PFSK-1 (cell line): ENCODE results near the gene USH1G.

Experiments used
- FOXP2 ChIP-seq: optimal IDR thresholded peaks from 2 replicates; pipeline ENCODE3; 2011; ENCODE audit warnings: borderline replicate concordance, control low read depth, inconsistent platforms; ENCODE audit not compliant: insufficient read depth; ENCODE audit errors: extremely low read length, extremely low read depth
- POLR2AphosphoS5 ChIP-seq: IDR thresholded peaks from 2 replicates; pipeline ENCODE4 v1.6.1; 2012; ENCODE audit warnings: low read depth, mild to moderate bottlenecking, control low read depth, low read length, moderate library complexity
- REST ChIP-seq, 2 experiments: IDR thresholded peaks; 2 replicates each; pipeline versions ENCODE4 v1.6.1 to v1.8.0; 2011 to 2012; ENCODE audit warnings: low read depth in 2 of 2, low read length in 2 of 2, control low read depth in 1 of 2, inconsistent platforms in 1 of 2, mild to moderate bottlenecking in 1 of 2, moderate library complexity in 1 of 2; ENCODE audit not compliant: insufficient read depth in 1 of 2
- SIN3A ChIP-seq: IDR thresholded peaks from 2 replicates; pipeline ENCODE4 v1.6.1; 2012; ENCODE audit warnings: mild to moderate bottlenecking, low read length, moderate library complexity, borderline replicate concordance; ENCODE audit not compliant: insufficient read depth
- TAF1 ChIP-seq: IDR thresholded peaks from 2 replicates; pipeline ENCODE4 v1.6.1; 2012; ENCODE audit warnings: low read length, control low read depth, borderline replicate concordance; ENCODE audit not compliant: insufficient read depth

Gene USH1G

DNA sequence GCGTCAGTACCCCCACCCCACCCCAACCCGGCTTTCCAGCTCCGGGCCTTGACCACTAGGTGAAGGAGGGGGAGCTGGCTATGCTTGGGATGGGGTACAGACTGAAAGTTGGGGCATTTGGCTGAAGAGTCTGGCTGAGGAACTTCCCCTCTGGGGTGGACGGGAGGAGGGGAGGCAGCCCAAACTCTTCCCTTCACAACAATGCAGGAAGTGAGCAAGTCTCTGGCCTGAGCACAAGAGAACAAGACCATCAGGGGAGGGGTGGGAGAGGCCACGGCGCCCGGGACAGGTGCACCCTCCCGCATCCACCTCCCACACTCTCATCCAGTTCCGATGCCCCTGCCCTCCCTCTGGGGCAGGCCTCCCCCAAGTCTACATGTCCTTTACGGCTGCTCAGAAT lies 5.6 kb downstream of the USH1G start:
- TF ChIP-seq FOXP2 (no peak), POLR2AphosphoS5 (no peak), TAF1 (no peak), REST (IDR thresholded peaks at IDR 0.05; ENCODE audit: insufficient read depth in 1 of 2, low read depth in 2 of 2, low read length in 2 of 2) (no peak), SIN3A (no peak)

GRCh38 chr17:74916851-74917199 lies 6.2 kb downstream of the USH1G start:
- TF ChIP-seq FOXP2 (no peak), SIN3A (no peak), POLR2AphosphoS5 (no peak), REST (IDR thresholded peaks at IDR 0.05; ENCODE audit: insufficient read depth in 1 of 2, low read depth in 2 of 2, low read length in 2 of 2) (no peak), TAF1 (no peak)

DNA sequence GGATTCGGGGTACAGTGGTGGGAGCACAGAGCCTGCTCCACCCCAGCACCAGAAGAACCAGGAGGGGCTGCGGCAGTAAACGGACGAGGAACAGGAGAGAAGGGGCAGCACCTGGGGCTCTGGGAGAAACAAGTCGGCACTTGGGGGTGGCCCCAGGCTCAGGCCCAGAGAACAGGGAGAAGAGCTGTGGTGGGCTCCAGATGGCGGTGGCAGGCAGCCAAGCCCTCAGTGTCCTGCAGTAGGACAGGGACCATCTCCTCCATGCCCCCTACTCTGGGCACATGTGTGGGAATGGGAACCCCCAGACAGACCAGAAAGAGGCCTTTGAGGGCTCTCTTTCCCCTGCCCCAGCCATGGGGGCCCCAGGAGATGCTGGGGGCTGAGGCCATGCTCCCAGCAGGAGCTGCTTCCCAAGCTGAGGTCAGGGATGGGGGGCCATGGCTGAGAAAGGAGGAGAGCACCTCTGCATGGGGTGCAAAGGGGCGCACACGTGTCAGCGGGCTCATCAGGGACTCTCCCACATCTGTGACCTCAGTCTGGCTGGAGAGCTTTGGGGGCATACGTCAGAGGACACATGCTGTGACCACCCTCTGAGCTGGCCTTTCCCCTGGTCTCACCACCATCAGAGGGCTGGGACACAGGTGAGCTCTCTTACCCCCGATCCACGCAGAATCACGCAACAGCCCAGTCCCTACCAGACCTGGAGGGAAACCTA lies 6.8 kb downstream of the USH1G start:
- no peak for TF ChIP-seq TAF1
- no peak for TF ChIP-seq SIN3A
- no peak for TF ChIP-seq POLR2AphosphoS5

- TF ChIP-seq FOXP2 (no peak), SIN3A (no peak), TAF1 (no peak), REST (IDR thresholded peaks at IDR 0.05; ENCODE audit: insufficient read depth in 1 of 2, low read depth in 2 of 2, low read length in 2 of 2) (no peak), POLR2AphosphoS5 (no peak)
Measured at GRCh38 chr17:74907012-74907411, 16.0 kb downstream of the USH1G start.

DNA sequence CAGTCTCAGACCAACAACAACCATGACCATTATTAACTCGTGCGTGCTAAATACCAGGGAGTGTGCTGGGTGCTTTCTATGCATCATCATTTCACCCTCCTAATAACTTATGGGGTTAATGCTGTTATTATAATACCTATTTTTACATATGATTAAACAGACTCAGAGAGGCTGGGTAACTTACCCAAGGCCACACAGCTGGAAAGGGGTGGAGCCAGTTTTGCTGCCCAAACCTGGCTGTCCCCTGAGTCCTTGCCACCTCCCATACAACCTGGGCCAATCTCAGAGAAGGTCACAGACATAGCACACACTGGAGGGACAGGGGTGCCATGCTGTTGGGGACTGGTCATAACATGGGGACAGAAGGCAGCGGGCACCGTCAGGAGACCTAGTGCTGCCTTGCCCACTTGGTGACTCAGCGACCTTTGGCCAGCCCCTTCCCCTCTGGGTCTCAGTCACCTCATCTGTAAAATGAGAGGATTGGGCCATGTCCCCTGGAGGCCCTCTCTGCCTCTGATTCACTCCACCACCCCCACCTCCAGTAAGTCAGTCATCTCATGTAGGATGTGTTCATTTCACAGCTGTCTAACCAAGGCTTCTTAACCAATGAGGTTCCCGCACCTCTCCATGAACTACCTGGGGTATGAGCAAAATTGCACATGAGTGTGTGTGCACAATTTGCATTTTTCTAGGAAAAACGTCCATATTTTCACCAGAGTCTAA lies 18.2 kb downstream of the USH1G start:
- TF ChIP-seq FOXP2 (no peak), SIN3A (no peak), POLR2AphosphoS5 (no peak)

DNA sequence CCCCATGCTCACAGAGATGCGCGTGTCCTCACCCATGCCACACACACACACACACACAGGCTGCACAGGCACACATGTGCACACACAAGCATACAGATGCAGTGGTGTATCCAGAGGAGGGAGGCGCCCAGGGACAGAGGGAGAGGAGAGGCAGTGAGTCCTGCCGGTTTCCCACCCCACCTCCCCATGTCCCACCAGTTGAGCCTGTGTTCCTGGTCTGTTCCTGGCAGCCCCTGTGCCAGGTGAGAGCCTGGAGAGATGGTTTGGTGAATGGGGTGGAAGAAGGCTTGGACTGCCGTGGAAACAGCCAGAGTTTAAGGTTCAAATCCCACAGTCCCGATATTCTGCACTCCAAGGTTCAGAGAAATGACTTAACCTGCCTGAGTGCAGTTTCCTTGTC lies 19.4 kb downstream of the USH1G start:
- no peak for TF ChIP-seq TAF1
- no peak for TF ChIP-seq FOXP2
- TF ChIP-seq POLR2AphosphoS5, result no peak
- TF ChIP-seq SIN3A, result no peak
- TF ChIP-seq REST (IDR thresholded peaks at IDR 0.05; ENCODE audit: insufficient read depth in 1 of 2, low read depth in 2 of 2, low read length in 2 of 2), result no peak
